BLaER1 (cell line): ENCODE results near the gene DGUOK.

ENCODE experiments used
- H3K27ac ChIP-seq: shearing (Covaris generic); formaldehyde crosslinking; 2 replicates; pipeline ENCODE4 v1.8.1; 2022
- H3K27me3 ChIP-seq: shearing (Covaris generic); formaldehyde crosslinking; 2 replicates; pipeline ENCODE4 v1.8.1; 2022
- H3K36me3 ChIP-seq: shearing (Covaris generic); formaldehyde crosslinking; 2 replicates; pipeline ENCODE4 v1.8.1; 2022
- H3K4me1 ChIP-seq: shearing (Covaris generic); formaldehyde crosslinking; 2 replicates; pipeline ENCODE4 v1.8.1; 2022
- H3K4me2 ChIP-seq: shearing (Covaris generic); formaldehyde crosslinking; 2 replicates; pipeline ENCODE4 v1.8.1; 2022
- H3K4me3 ChIP-seq: shearing (Covaris generic); formaldehyde crosslinking; 2 replicates; pipeline ENCODE4 v1.8.1; 2022
- H3K9ac ChIP-seq: shearing (Covaris generic); formaldehyde crosslinking; 2 replicates; pipeline ENCODE4 v1.8.1; 2022
- H3K9me3 ChIP-seq: shearing (Covaris generic); formaldehyde crosslinking; 2 replicates; pipeline ENCODE4 v1.8.1; 2022
- H4K20me1 ChIP-seq: shearing (Covaris generic); formaldehyde crosslinking; 2 replicates; pipeline ENCODE4 v1.8.1; 2022
- Cebpa-rat ChIP-seq: shearing (Covaris generic); IDR thresholded peaks from 2 replicates; pipeline ENCODE4 v1.8.1; 2022

The DGUOK gene

DNA sequence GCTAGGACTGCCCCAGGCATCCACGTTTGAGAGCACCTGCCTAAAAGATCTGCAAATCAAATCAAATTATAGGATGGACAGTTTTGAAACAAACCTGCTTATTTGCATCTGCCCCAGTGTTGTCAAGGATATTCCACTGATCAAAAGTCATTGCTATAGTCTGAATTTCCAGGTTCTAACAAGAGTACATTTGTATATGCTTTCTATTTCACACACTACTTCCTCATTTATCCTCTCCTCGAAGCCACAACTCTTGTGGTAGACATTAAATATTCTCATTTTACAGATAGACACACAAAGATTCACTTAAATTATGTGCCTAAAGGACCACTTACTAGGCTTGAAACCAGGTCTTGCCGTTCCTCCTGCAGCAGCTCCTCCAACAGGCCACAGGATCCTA, 46.2 kb downstream of the DGUOK start:
- Histone ChIP-seq H3K9me3 (no peaks in the 10 kb centered on the region), H3K36me3 (no peaks in the 10 kb centered on the region), H3K4me3 (no peak overlapping the region), H3K4me2 (peak overlapping the region; percentile 96), H3K27me3 (no peaks in the 10 kb centered on the region), H3K27ac (peak overlapping the region; percentile 98), H3K9ac (peak overlapping the region; percentile 82; the same call in 1 of the 2 replicates), H4K20me1 (no peaks in the 10 kb centered on the region), H3K4me1 (peaks cover 82% of the 10 kb centered on the region)
- no peak for TF ChIP-seq Cebpa-rat

DNA sequence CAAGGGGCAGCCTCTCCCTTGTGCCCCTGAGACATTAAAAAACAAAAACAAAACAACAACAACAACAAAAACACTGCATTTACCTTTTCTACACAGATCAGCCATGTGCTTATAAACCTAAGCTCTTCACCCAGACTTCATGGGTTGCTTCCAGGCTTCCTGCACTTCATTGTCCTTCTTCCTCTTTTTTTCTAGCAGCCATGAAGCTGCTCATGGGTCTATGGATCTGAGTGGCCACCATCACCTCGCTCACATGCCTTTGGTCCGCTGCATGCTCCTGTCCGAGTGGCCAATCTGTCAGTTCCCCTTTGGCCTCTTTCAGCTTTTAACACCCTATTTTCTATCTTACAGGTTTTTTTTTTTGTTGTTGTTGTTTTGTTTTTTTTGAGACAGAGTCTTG, 49.1 kb downstream of the DGUOK start:
- no peak for TF ChIP-seq Cebpa-rat

DNA sequence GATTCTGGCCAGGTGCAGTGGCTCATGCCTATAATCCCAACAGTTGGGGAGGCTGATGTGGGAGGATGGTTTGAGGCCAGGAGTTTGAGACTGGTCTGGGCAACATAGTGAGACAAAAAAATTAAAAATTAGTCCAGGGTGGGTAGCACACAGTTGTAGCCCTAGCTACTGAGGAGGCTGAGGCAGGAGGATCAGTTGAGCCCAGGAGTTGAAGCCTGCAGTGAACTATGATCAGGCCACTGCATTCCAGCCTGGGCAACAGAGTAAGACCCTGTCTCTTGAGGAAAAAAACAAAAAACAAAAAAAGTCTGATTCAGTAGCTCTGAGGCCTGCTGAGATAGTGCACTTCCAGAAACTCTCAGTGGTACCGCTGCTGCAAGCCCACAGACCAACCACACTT, 50.1 kb downstream of the DGUOK start:
- Histone ChIP-seq H3K36me3 (no peaks in the 10 kb centered on the region), H4K20me1 (no peaks in the 10 kb centered on the region), H3K27me3 (no peaks in the 10 kb centered on the region), H3K4me2 (no peak overlapping the region), H3K4me1 (peaks cover 82% of the 10 kb centered on the region), H3K27ac (no peak overlapping the region), H3K9me3 (no peaks in the 10 kb centered on the region), H3K9ac (0 out of 2 replicates have a peak overlapping the region, but pooled peaks have one; percentile 16), H3K4me3 (no peak overlapping the region)
- no peak for TF ChIP-seq Cebpa-rat

More for the DNA sequence above, 49.1 kb downstream of the DGUOK start:
- Histone ChIP-seq H3K36me3 (no peaks in the 10 kb centered on the region), H3K4me2 (peak overlapping the region; percentile 45), H3K27ac (peak overlapping the region; percentile 23), H4K20me1 (no peaks in the 10 kb centered on the region), H3K9ac (no peak overlapping the region), H3K4me3 (no peak overlapping the region), H3K4me1 (peaks cover 82% of the 10 kb centered on the region), H3K27me3 (no peaks in the 10 kb centered on the region), H3K9me3 (no peaks in the 10 kb centered on the region)

DNA sequence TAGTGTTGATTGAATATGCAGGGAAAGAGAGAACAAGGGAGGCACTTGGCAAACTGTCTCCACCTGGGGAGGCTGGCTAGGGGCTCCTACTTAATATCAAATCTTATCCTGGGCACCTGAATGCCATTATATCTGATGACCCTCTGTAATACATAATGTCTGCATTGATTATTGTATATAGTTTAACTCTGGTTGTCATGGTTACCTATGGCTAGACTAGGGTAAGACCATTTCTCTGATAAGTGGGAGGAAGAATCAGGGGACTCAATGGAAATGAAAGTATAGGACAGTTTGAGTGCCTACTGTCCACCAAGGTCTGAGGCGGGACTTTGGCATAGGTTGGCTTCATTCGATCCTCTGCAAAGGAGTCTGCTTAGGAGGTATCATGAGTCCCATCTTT, 50.8 kb downstream of the DGUOK start:
- no peaks in the 10 kb centered on the region for H3K27me3 ChIP-seq
- H4K20me1 ChIP-seq, result no peaks in the 10 kb centered on the region
- no peaks in the 10 kb centered on the region for H3K9me3 ChIP-seq
- peaks cover 82% of the 10 kb centered on the region for H3K4me1 ChIP-seq
- no peak overlapping the region for H3K4me3 ChIP-seq
- H3K36me3 ChIP-seq, result no peaks in the 10 kb centered on the region
- no peak for TF ChIP-seq Cebpa-rat
- H3K9ac ChIP-seq, result 0 out of 2 replicates have a peak overlapping the region, but pooled peaks have one; percentile 16
- no peak overlapping the region for H3K4me2 ChIP-seq
- H3K27ac ChIP-seq, result no peak overlapping the region

DNA sequence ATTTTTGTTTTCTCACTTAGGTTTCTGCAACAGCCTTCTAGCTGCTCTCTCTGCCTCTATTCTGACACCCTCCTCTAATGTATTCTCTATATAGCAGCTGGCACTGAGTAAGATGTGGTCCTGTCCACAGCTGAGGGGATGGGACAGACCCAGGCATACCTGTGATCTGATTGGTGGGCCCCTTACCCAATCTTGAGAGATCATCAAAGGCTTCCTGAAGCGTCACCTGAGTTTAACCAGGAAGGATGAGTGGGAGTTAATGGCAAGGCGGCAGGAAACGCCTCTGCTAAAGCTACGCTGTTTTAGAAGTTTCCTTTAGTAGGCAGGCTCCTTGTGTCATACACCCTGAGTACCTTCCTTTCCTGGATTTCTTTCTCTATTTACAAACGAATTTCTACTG, 52.3 kb downstream of the DGUOK start:
- no peaks in the 10 kb centered on the region for H3K9me3 ChIP-seq
- no peaks in the 10 kb centered on the region for H4K20me1 ChIP-seq
- no peak overlapping the region for H3K9ac ChIP-seq
- H3K36me3 ChIP-seq, result no peaks in the 10 kb centered on the region
- TF ChIP-seq Cebpa-rat, result no peak
- no peaks in the 10 kb centered on the region for H3K27me3 ChIP-seq
- no peak overlapping the region for H3K4me3 ChIP-seq
- 0 out of 2 replicates have a peak overlapping the region, but pooled peaks have one; percentile 11 for H3K27ac ChIP-seq
- peak overlapping the region; percentile 100 for H3K4me2 ChIP-seq
- peaks cover 83% of the 10 kb centered on the region for H3K4me1 ChIP-seq

DNA sequence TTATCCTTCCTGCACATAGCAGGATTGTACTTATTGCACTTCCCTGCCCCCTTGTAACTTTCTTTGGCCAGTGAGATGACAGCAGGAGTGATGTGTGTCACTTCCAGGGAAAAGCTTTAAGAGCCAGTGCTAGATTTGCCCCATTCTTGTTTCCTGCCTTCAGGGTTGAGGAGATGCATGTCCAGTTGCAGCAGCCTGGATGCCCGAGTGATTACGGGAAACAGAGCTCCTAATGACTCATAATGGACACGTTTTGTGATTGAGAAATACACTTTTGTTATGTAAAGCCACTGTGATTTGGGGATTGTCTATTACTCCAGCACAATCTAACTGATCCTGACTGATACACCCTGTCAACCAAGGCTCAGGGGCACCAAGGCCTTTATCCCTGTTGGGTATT, 53.0 kb downstream of the DGUOK start:
- no peaks in the 10 kb centered on the region for H3K27me3 ChIP-seq
- H3K27ac ChIP-seq, result no peak overlapping the region

DNA sequence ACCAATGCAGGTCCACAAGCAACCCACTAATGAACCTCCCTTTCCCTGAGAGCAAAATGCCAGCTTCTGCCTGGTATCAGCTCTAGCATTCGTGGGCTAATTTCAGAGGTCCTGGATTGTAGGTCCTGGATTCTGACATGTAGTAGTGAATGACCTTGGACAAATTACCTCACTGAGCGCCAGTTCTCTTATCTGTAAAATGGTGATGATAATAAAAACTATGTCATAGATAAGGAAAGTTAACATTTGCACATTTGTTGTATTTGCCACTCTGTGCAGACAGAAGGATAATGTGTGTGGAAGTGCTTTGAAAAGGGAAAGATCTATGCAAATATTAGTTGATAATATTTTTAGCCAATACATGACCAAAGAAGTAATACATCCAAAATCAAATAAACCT, 53.9 kb downstream of the DGUOK start:
- H3K4me1 ChIP-seq, result peaks cover 74% of the 10 kb centered on the region
- no peaks in the 10 kb centered on the region for H3K9me3 ChIP-seq
- H3K4me2 ChIP-seq, result peak overlapping the region; percentile 100
- peak overlapping the region; percentile 75; the same call in 1 of the 2 replicates for H3K27ac ChIP-seq
- TF ChIP-seq Cebpa-rat, result no peak
- H3K36me3 ChIP-seq, result no peaks in the 10 kb centered on the region
- no peaks in the 10 kb centered on the region for H3K27me3 ChIP-seq
- H3K9ac ChIP-seq, result peak overlapping the region; percentile 77; the same call in 1 of the 2 replicates
- 0 out of 2 replicates have a peak, but pooled peaks cover under 1% of the 10 kb centered on the region for H4K20me1 ChIP-seq
- peak overlapping the region; percentile 67 for H3K4me3 ChIP-seq

More for the DNA sequence above, 53.0 kb downstream of the DGUOK start:
- Histone ChIP-seq H3K4me3 (peak overlapping the region; percentile 67; the same call in 1 of the 2 replicates), H3K4me2 (peak overlapping the region; percentile 100), H3K4me1 (peaks cover 82% of the 10 kb centered on the region), H3K9ac (peak overlapping the region; percentile 77; the same call in 1 of the 2 replicates), H4K20me1 (no peaks in the 10 kb centered on the region), H3K9me3 (no peaks in the 10 kb centered on the region), H3K36me3 (no peaks in the 10 kb centered on the region)
- no peak for TF ChIP-seq Cebpa-rat

DNA sequence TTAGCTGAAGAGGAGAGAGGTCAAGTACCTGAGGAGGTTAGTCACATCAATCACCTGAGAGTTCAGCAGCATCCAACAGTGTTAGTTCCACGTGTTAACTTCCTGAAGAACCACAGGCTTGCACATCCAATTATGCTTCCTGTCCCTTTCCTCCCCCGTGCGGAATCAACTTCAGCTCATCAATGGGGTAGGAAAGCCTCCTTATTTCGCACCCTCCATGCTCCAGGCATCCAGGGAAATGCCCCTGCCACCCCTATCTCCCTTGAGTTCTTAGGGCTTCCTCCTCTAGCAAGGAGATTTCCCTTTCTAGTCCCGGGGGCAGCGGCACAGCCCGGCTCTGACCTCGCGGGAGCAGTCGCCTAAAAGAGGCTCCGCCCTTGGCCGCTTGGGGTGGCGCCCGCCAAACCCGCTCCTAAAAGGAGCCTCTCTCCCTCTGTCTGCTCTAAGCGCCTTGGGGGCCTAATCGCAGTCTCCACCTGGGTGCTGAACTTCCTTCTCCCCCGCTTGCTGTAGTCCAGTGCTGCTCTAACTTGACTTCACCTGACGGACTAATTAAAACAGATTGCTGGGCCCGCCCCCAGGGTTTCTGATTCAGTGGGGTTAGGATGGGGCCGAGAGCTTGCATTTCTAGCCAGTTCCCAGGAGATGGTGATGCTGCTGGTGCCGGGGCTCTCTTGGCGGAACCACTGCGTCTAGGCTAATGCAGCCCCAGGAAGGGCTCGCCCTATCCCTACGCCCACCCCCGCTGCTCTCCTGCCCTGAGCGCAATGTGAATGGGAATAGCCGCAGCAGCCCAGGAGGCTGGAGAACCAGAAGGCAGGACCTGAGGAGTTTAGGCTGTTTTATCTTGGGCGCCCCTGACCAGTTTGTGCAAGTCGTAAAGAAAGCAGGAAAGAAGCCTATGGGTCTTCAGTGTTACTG, 54.7 kb downstream of the DGUOK start:
- Histone ChIP-seq H3K27ac (peak overlapping the region; percentile 75), H3K36me3 (peaks cover 5% of the 10 kb centered on the region), H3K27me3 (no peaks in the 10 kb centered on the region), H3K9ac (peak overlapping the region; percentile 77), H3K9me3 (no peaks in the 10 kb centered on the region), H3K4me3 (peak overlapping the region; percentile 67), H3K4me2 (peak overlapping the region; percentile 100), H4K20me1 (peaks cover 8% of the 10 kb centered on the region), H3K4me1 (peaks cover 74% of the 10 kb centered on the region)
- TF ChIP-seq Cebpa-rat, result no peak

DNA sequence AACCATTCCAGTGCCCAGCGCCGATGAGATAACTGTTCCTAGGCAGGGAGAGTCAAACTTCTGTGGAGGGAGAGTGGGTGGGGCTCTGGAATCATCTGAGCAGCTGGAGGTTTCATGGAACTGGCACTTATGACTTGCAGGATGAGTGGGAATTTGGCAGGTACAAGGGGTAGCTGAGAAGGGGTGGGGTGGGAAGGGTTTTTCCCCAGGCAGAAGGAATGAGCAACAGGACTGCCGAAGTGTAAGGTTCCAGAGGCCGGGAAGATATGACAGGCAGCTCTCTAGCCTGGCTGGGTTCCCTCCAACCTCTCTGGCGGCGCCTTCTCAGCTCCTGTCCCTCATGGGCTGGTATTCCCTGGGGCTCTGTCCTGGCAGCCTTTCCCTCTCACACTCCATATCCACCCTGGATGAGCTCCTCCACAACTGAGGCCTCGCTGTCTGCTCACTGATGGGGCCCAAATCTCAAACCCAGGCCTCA, 55.5 kb downstream of the DGUOK start:
- H3K4me3 ChIP-seq, result 0 out of 2 replicates have a peak overlapping the region, but pooled peaks have one; percentile 67
- TF ChIP-seq Cebpa-rat, result no peak
- no peaks in the 10 kb centered on the region for H3K27me3 ChIP-seq
- H3K36me3 ChIP-seq, result peaks cover 13% of the 10 kb centered on the region
- H4K20me1 ChIP-seq, result peaks cover 16% of the 10 kb centered on the region
- no peak overlapping the region for H3K9ac ChIP-seq
- H3K27ac ChIP-seq, result peak overlapping the region; percentile 75; the same call in 1 of the 2 replicates
- no peaks in the 10 kb centered on the region for H3K9me3 ChIP-seq
- H3K4me2 ChIP-seq, result peak overlapping the region; percentile 100
- H3K4me1 ChIP-seq, result peaks cover 81% of the 10 kb centered on the region
